GM21526 (cell line): ENCODE data around the gene PLEKHM3.
"Not testable (repeated sequence)": the region's sequence is repeated elsewhere in the genome, so short reads cannot be mapped to it uniquely, and the experiment has no call there.

Source experiments
- ATAC-seq: cut with Tn5 transposase; IDR thresholded peaks from one replicate; pipeline ENCODE4 v1.9.1; 2021; ENCODE audit warnings: moderate library complexity; ENCODE audit not compliant: unreplicated experiment, low FRiP score

Gene PLEKHM3

GRCh38 chr2:207835805-207836204 is 189.5 kb downstream of the PLEKHM3 start:
- ATAC-seq, result no peak

GRCh38 chr2:207833251-207833751 is 192.0 kb downstream of the PLEKHM3 start:
- peak; percentile 96 for ATAC-seq

GRCh38 chr2:207831584-207832248 is 193.6 kb downstream of the PLEKHM3 start:
- no peak for ATAC-seq

- ATAC-seq, result no peak
Measured at GRCh38 chr2:207830778-207831438, 194.4 kb downstream of the PLEKHM3 start.

GRCh38 chr2:207828361-207829057 is 196.8 kb downstream of the PLEKHM3 start:
- no peak for ATAC-seq

GRCh38 chr2:207825978-207826377 is 199.3 kb downstream of the PLEKHM3 start:
- ATAC-seq, result no peak

GRCh38 chr2:207825045-207825954 is 200.0 kb downstream of the PLEKHM3 start:
- ATAC-seq, result no peak

- no peak for ATAC-seq
Measured at GRCh38 chr2:207823865-207824264, 201.5 kb downstream of the PLEKHM3 start.

GRCh38 chr2:207819839-207820784 is 205.2 kb downstream of the PLEKHM3 start:
- no peak for ATAC-seq

- ATAC-seq, result no peak
Measured at GRCh38 chr2:207819021-207819797, 206.1 kb downstream of the PLEKHM3 start.

GRCh38 chr2:207816546-207816945 is 208.8 kb downstream of the PLEKHM3 start:
- ATAC-seq, result no peak

- ATAC-seq, result no peak
Measured at GRCh38 chr2:207815254-207815653, 210.1 kb downstream of the PLEKHM3 start.

- no peak for ATAC-seq
Measured at GRCh38 chr2:207813942-207814341, 211.4 kb downstream of the PLEKHM3 start.

GRCh38 chr2:207813221-207813916 is 212.0 kb downstream of the PLEKHM3 start:
- no peak for ATAC-seq

- no peak for ATAC-seq
Measured at GRCh38 chr2:207812726-207813080, 212.6 kb downstream of the PLEKHM3 start.

- ATAC-seq, result no peak
Measured at GRCh38 chr2:207812058-207812725, 213.1 kb downstream of the PLEKHM3 start.

GRCh38 chr2:207811658-207812057 is 213.7 kb downstream of the PLEKHM3 start:
- not testable (repeated sequence) for ATAC-seq
